ENCODE results near the gene CFP.

CFP gene

GRCh38 chrX:47577424-47577823 is 52.3 kb downstream of the CFP start:
- Histone ChIP-seq H3K4me3 (replicated peaks; ENCODE audit: insufficient read depth, low read length) (no peak overlapping the region), H3K27ac (replicated peaks) (no peak overlapping the region), H3K27me3 (ENCODE audit: insufficient read depth, poor library complexity, severe bottlenecking) (no peaks in the 10 kb centered on the region)
- no peak for TF ChIP-seq REST (IDR thresholded peaks at IDR 0.05; ENCODE audit: insufficient replicate concordance, low read depth)
- no peak for TF ChIP-seq GABPA (IDR thresholded peaks at IDR 0.05; ENCODE audit: low read depth)
- TF ChIP-seq CTCF (IDR thresholded peaks at IDR 0.05; ENCODE audit: insufficient read depth, low read length), result no peak
- TF ChIP-seq SPI1 (IDR thresholded peaks at IDR 0.05; ENCODE audit: borderline replicate concordance, low read depth), result no peak
- TF ChIP-seq POLR2AphosphoS5 (IDR thresholded peaks at IDR 0.05; ENCODE audit: low read depth), result no peak
- DNase-seq (ENCODE audit: low read depth in 1 of 2, low spot score in 1 of 2), result no peak

- Histone ChIP-seq H3K27me3 (ENCODE audit: insufficient read depth, poor library complexity, severe bottlenecking) (no peaks in the 10 kb centered on the region), H3K27ac (replicated peaks) (no peak overlapping the region), H3K4me3 (replicated peaks; ENCODE audit: insufficient read depth, low read length) (no peak overlapping the region)
- TF ChIP-seq SPI1 (IDR thresholded peaks at IDR 0.05; ENCODE audit: borderline replicate concordance, low read depth), result no peak
- no peak for TF ChIP-seq GABPA (IDR thresholded peaks at IDR 0.05; ENCODE audit: low read depth)
- no peak for TF ChIP-seq CTCF (IDR thresholded peaks at IDR 0.05; ENCODE audit: insufficient read depth, low read length)
- no peak for TF ChIP-seq POLR2AphosphoS5 (IDR thresholded peaks at IDR 0.05; ENCODE audit: low read depth)
- no peak for DNase-seq (ENCODE audit: low read depth in 1 of 2, low spot score in 1 of 2)
Observed at GRCh38 chrX:47576021-47576898, 53.5 kb downstream of the CFP start.

GRCh38 chrX:47574547-47575301 is 55.0 kb downstream of the CFP start:
- no peak overlapping the region for H3K27ac ChIP-seq (replicated peaks)

More at GRCh38 chrX:47574547-47575301, 55.0 kb downstream of the CFP start:
- Histone ChIP-seq H3K27me3 (ENCODE audit: insufficient read depth, poor library complexity, severe bottlenecking) (no peaks in the 10 kb centered on the region), H3K4me3 (replicated peaks; ENCODE audit: insufficient read depth, low read length) (no peak overlapping the region)
- DNase-seq (ENCODE audit: low read depth in 1 of 2, low spot score in 1 of 2), result no peak
- TF ChIP-seq REST (IDR thresholded peaks at IDR 0.05; ENCODE audit: insufficient replicate concordance, low read depth) (no peak), POLR2AphosphoS5 (IDR thresholded peaks at IDR 0.05; ENCODE audit: low read depth) (no peak), SPI1 (IDR thresholded peaks at IDR 0.05; ENCODE audit: borderline replicate concordance, low read depth) (no peak), CTCF (IDR thresholded peaks at IDR 0.05; ENCODE audit: insufficient read depth, low read length) (no peak), GABPA (IDR thresholded peaks at IDR 0.05; ENCODE audit: low read depth) (no peak)
